ACC112 (cell line): ENCODE results near the gene AKR1D1.
A peak's percentile ranks its signal among the peaks of the same experiment; 100 is the strongest.

ENCODE experiments used
- H2AFZ ChIP-seq: fragments of 200-600 bp; sonication (generic); one replicate; pipeline ENCODE4 v1.6.0; 2017; ENCODE audit warnings: antibody characterized with exemption, low read length; ENCODE audit not compliant: unreplicated experiment
- H3K27ac ChIP-seq: fragments of 200-600 bp; sonication (generic); 2 replicates; pipeline ENCODE4 v1.5.1; 2014; ENCODE audit warnings: low read depth, mild to moderate bottlenecking, antibody characterized with exemption, low read length, moderate library complexity
- H3K27me3 ChIP-seq: fragments of 200-600 bp; sonication (generic); 2 replicates; pipeline ENCODE4 v1.6.1; 2014; ENCODE audit warnings: mild to moderate bottlenecking, antibody characterized with exemption, low read length, moderate library complexity, mixed read lengths; ENCODE audit not compliant: insufficient read depth
- H3K36me3 ChIP-seq: fragments of 200-600 bp; sonication (generic); 2 replicates; pipeline ENCODE4 v1.6.1; 2016; ENCODE audit warnings: mild to moderate bottlenecking, antibody characterized with exemption, low read length, moderate library complexity, mixed read lengths; ENCODE audit not compliant: insufficient read depth
- H3K4me1 ChIP-seq: fragments of 200-600 bp; sonication (generic); one replicate; pipeline ENCODE4 v1.6.1; 2016; ENCODE audit warnings: low read length, mixed read lengths; ENCODE audit not compliant: insufficient read depth, unreplicated experiment, control insufficient read depth
- H3K4me3 ChIP-seq: fragments of 200-600 bp; sonication (generic); 2 replicates; pipeline ENCODE4 v1.5.1; 2014; ENCODE audit warnings: mild to moderate bottlenecking, low read depth, low read length
- H3K79me2 ChIP-seq: fragments of 200-600 bp; sonication (generic); one replicate; pipeline ENCODE4 v1.6.0; 2016; ENCODE audit warnings: low read length; ENCODE audit not compliant: control insufficient read depth, unreplicated experiment, insufficient read depth

Gene AKR1D1

GRCh38 chr7:138120140-138120827 is 44.0 kb downstream of the AKR1D1 start:
- H3K27ac ChIP-seq: no peak overlapping the region
- peaks cover 19% of the 10 kb centered on the region; the same call in 1 of the 2 replicates for H3K27me3 ChIP-seq
- no peaks in the 10 kb centered on the region for H3K36me3 ChIP-seq
- H3K79me2 ChIP-seq: no peaks in the 10 kb centered on the region
- no peak overlapping the region for H2AFZ ChIP-seq
- peaks cover 11% of the 10 kb centered on the region for H3K4me1 ChIP-seq
- H3K4me3 ChIP-seq: no peak overlapping the region

GRCh38 chr7:138122162-138122561 is 45.9 kb downstream of the AKR1D1 start:
- peaks cover 19% of the 10 kb centered on the region; the same call in 1 of the 2 replicates for H3K27me3 ChIP-seq
- H2AFZ ChIP-seq: no peak overlapping the region
- H3K36me3 ChIP-seq: no peaks in the 10 kb centered on the region
- H3K27ac ChIP-seq: no peak overlapping the region
- H3K4me1 ChIP-seq: peaks cover 14% of the 10 kb centered on the region
- H3K4me3 ChIP-seq: no peak overlapping the region
- H3K79me2 ChIP-seq: no peaks in the 10 kb centered on the region

- H3K4me1 ChIP-seq: peaks cover 14% of the 10 kb centered on the region
- no peak overlapping the region for H3K4me3 ChIP-seq
- peak overlapping the region; percentile 21 for H2AFZ ChIP-seq
- H3K27me3 ChIP-seq: peaks cover 17% of the 10 kb centered on the region; the same call in 1 of the 2 replicates
- H3K36me3 ChIP-seq: no peaks in the 10 kb centered on the region
- H3K79me2 ChIP-seq: no peaks in the 10 kb centered on the region
- peak overlapping the region; percentile 36; the same call in 1 of the 2 replicates for H3K27ac ChIP-seq
Measured at GRCh38 chr7:138125119-138125518, 48.9 kb downstream of the AKR1D1 start.

DNA sequence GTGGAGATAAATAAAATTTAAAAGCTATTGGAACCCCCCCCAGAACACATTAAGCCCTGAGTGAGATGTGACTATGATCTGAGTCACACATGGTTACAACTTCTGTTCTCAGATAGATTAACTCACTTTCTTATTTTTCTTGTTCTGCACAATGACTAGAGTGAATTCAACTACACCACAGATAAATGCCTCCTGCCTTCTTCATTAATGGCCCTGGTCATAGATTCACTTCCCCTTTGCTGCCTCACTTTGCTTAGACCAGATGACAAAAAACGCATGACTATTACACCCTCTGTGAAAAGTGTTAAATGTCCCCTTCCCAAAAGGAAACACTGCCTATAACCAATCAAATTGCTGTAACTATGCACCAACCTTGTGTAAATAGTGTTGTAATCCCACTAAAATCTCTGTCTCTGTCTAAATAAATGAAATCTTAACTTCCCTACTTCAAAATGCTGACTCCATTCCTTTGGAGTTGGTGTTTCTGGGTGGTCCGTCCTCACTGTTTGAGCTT is 49.4 kb downstream of the AKR1D1 start:
- Histone ChIP-seq H3K4me1 (peaks cover 14% of the 10 kb centered on the region), H3K27ac (peak overlapping the region; percentile 36), H2AFZ (peak overlapping the region; percentile 21), H3K4me3 (no peak overlapping the region), H3K27me3 (peaks cover 12% of the 10 kb centered on the region; the same call in 1 of the 2 replicates), H3K36me3 (no peaks in the 10 kb centered on the region), H3K79me2 (no peaks in the 10 kb centered on the region)

DNA sequence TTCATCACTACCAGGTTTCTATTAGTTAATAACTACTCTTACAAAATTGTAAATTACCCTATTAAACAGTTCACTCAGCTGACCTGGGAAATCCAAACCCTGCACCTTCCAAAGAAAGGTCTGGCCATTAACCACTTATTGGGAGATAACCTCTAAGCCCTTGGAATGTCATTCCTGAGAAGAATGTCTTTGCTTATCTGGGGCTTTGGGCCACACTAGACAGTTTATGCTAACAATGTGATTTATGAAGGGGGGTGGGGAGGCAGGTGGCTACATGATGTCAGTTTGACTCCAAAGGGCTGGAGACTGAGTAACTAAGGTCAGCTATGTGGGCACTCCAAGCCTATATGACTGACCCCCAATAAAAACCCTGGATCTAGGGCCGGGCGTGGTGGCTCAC is 50.7 kb downstream of the AKR1D1 start:
- H3K4me3 ChIP-seq: no peak overlapping the region
- H3K79me2 ChIP-seq: no peaks in the 10 kb centered on the region
- H3K4me1 ChIP-seq: peaks cover 14% of the 10 kb centered on the region
- H2AFZ ChIP-seq: no peak overlapping the region
- H3K36me3 ChIP-seq: no peaks in the 10 kb centered on the region
- H3K27ac ChIP-seq: no peak overlapping the region
- peaks cover 8% of the 10 kb centered on the region; the same call in 1 of the 2 replicates for H3K27me3 ChIP-seq

DNA sequence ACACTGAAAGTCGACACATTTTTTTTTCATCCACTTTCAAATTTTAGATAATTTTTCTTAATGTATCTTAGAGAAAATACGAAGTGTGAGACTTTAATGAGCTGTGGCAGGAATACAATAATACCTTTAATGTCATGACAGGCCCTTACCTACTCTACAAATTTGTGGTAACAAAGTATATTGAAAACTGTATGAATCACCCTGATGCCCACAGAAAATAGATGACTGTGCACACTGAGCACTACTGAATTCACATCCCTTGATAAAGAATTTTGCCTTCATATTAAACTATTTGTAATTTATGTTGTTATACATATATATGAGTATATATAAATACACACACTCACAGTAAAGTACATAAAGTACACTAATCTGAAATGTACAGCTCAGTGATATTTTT is 51.7 kb downstream of the AKR1D1 start:
- no peak overlapping the region for H3K4me3 ChIP-seq
- no peaks in the 10 kb centered on the region for H3K36me3 ChIP-seq
- no peaks in the 10 kb centered on the region for H3K27me3 ChIP-seq
- H2AFZ ChIP-seq: no peak overlapping the region
- H3K79me2 ChIP-seq: no peaks in the 10 kb centered on the region
- H3K27ac ChIP-seq: no peak overlapping the region
- peaks cover 14% of the 10 kb centered on the region for H3K4me1 ChIP-seq

GRCh38 chr7:138129551-138130165 is 53.4 kb downstream of the AKR1D1 start:
- Histone ChIP-seq H2AFZ (no peak overlapping the region), H3K79me2 (no peaks in the 10 kb centered on the region), H3K4me3 (no peak overlapping the region), H3K36me3 (no peaks in the 10 kb centered on the region), H3K27me3 (no peaks in the 10 kb centered on the region), H3K27ac (no peak overlapping the region), H3K4me1 (peaks cover 13% of the 10 kb centered on the region)

GRCh38 chr7:138137423-138138171 is 61.3 kb downstream of the AKR1D1 start:
- peaks cover 19% of the 10 kb centered on the region; the same call in 1 of the 2 replicates for H3K27me3 ChIP-seq
- no peak overlapping the region for H3K4me3 ChIP-seq
- H3K4me1 ChIP-seq: no peaks in the 10 kb centered on the region
- no peak overlapping the region for H3K27ac ChIP-seq
- no peaks in the 10 kb centered on the region for H3K79me2 ChIP-seq
- H2AFZ ChIP-seq: no peak overlapping the region
- no peaks in the 10 kb centered on the region for H3K36me3 ChIP-seq

DNA sequence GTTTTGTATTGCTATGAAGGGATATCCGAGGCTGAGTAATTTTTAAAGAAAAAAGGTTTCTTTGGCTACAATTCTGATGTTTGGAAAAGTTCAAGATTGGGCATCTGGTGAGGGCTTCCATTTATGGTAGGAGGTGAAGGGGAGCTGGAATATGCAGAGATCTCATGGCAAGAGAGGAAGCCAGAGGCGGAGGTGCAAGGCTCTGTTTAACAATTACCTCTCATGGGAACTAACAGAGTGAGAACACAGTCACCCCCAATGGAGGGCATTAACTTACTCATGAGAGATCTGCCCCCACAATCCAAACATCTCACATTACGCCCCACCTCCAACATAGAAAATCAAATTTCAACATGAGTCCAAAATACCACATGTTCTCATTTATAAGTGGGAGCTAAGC is 62.0 kb downstream of the AKR1D1 start:
- no peaks in the 10 kb centered on the region for H3K4me1 ChIP-seq
- no peak overlapping the region for H3K27ac ChIP-seq
- no peak overlapping the region for H3K4me3 ChIP-seq
- no peak overlapping the region for H2AFZ ChIP-seq
- no peaks in the 10 kb centered on the region for H3K36me3 ChIP-seq
- no peaks in the 10 kb centered on the region for H3K79me2 ChIP-seq
- H3K27me3 ChIP-seq: peaks cover 25% of the 10 kb centered on the region

DNA sequence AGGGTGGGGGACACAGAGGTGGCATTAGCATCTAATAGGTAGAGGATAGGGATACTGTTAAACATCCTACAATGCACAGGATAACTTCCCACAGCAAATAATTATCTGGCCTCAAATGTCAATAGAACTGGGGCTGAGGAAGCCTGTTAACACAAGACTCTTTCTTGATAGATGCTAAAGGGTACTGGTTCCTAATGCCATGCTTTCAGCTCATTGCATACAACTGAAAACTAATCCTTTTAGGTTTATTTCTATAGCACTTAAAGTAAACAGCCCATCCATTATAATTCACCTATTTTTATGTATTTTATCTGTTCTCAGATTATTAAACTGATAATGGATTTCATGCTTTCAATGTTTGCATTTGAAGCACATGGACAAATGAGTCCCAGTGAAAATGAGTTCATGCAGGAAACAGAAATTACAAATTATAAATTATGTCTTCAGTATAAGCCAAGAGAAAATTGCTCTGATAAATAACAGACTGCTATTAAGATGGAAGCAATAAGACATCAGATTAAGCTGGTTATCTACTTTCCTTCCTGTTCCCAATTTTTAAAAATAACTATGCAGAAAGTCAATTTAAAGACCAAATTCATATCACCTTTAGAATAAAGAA is 66.4 kb downstream of the AKR1D1 start:
- H2AFZ ChIP-seq: no peak overlapping the region
- no peaks in the 10 kb centered on the region for H3K79me2 ChIP-seq
- no peak overlapping the region for H3K4me3 ChIP-seq
- no peak overlapping the region for H3K27ac ChIP-seq
- no peaks in the 10 kb centered on the region for H3K4me1 ChIP-seq
- H3K27me3 ChIP-seq: peaks cover 28% of the 10 kb centered on the region
- no peaks in the 10 kb centered on the region for H3K36me3 ChIP-seq
